K562 (cell line): Measurements from ENCODE around the gene SYNGR4. TPM values are rescaled to one million over a fixed set of nuclear protein-coding genes. Genes with fewer than 3 reads are reported as not detected.

ENCODE experiments used
- CBFA2T3 ChIP-seq: fragments of 450-650 bp; IDR thresholded peaks from 2 replicates; pipeline ENCODE4 v1.6.1; 2017
- CHD1 ChIP-seq: fragments of 200-600 bp; sonication (generic); IDR thresholded peaks from one replicate; pipeline ENCODE4 v1.6.1; 2012; ENCODE audit warnings: mild to moderate bottlenecking, moderate library complexity, low read length, inconsistent platforms
- EHMT2 ChIP-seq: fragments of 450-650 bp; IDR thresholded peaks from 2 replicates; pipeline ENCODE4 v1.6.1; 2018; ENCODE audit warnings: antibody characterized with exemption
- HDAC6 ChIP-seq: IDR thresholded peaks from 2 replicates; pipeline ENCODE4 v1.6.1; 2012; ENCODE audit warnings: low read depth, mild to moderate bottlenecking, control low read depth, inconsistent platforms, low read length, moderate library complexity
- MEIS2 ChIP-seq: fragments of 450-650 bp; IDR thresholded peaks from 2 replicates; pipeline ENCODE4 v1.6.1; 2014; ENCODE audit warnings: mild to moderate bottlenecking; ENCODE audit not compliant: partially characterized antibody
- NONO ChIP-seq, 2 experiments: fragments of 200-400 bp in 1 of 2; fragments of 450-650 bp in 1 of 2; formaldehyde crosslinking in 1 of 2; IDR thresholded peaks; 2 replicates each; pipeline ENCODE4 v1.6.1; 2017; ENCODE audit warnings: low read depth in 2 of 2, mild to moderate bottlenecking in 2 of 2, moderate library complexity in 2 of 2, low read length in 1 of 2
- PREB ChIP-seq: sonication (generic); formaldehyde crosslinking; IDR thresholded peaks from 2 replicates; pipeline ENCODE4 v1.8.1; 2023; ENCODE audit warnings: mild to moderate bottlenecking, missing genetic modification reagents
- SIN3B ChIP-seq: fragments of 450-650 bp; IDR thresholded peaks from 2 replicates; pipeline ENCODE4 v1.6.1; 2017; ENCODE audit warnings: low read depth, mild to moderate bottlenecking, moderate library complexity
- TEAD4 ChIP-seq, 2 experiments: sonication (generic) in 1 of 2; formaldehyde crosslinking in 1 of 2; IDR thresholded peaks; 2 replicates each; pipeline versions ENCODE4 v1.6.1 to v1.8.0; 2012 to 2022; ENCODE audit warnings: borderline replicate concordance in 1 of 2, inconsistent platforms in 1 of 2, low read length in 1 of 2, mild to moderate bottlenecking in 1 of 2, missing genetic modification reagents in 1 of 2
- ZNF197 ChIP-seq: fragments of 200-800 bp; sonication (Bioruptor generic); IDR thresholded peaks from 2 replicates; pipeline ENCODE4 v1.6.1; 2016; ENCODE audit warnings: low read depth, missing genetic modification characterization, missing compliant biosample characterization
- polyA plus RNA-seq, 8 experiments: library from polyadenylated mRNA; depleted of rRNA in 4 of 8; stranded (reverse) in 5 of 8; unstranded in 3 of 8; fragments of >200 nt; fragmentation: Nextera tagmentation in 2 of 8; fragmentation: Illumina TruSeq in 1 of 8; extraction: Ambion mirVana in 2 of 8; extraction: Trizol in 1 of 8; gene quantifications; 2 replicates each; pipeline versions ENCODE4 v1.2.1 to v1.2.3, GENCODE V29; 2011 to 2014; ENCODE audit warnings: inconsistent platforms in 1 of 8, missing spikeins in 1 of 8
- total RNA-seq, 7 experiments: library from RNA; depleted of rRNA in 6 of 7; stranded (reverse); fragments of >200 nt in 6 of 7; fragmentation: Illumina TruSeq in 2 of 7; extraction: Trizol in 2 of 7; gene quantifications; 2 replicates each; pipeline versions ENCODE4 v1.2.1 to v1.2.3, GENCODE V29; 2011 to 2021; ENCODE audit warnings: low replicate concordance in 1 of 7
- TF ChIP-seq, protein P1 (sequence below), 2 experiments: fragments of 450-650 bp; IDR thresholded peaks; 2 replicates each; pipeline ENCODE4 v1.6.1; 2016; ENCODE audit warnings: mild to moderate bottlenecking in 2 of 2, borderline replicate concordance in 1 of 2, low read depth in 1 of 2, moderate library complexity in 1 of 2
- TF ChIP-seq, protein P2 (sequence below): fragments of 450-650 bp; IDR thresholded peaks from one replicate; pipeline ENCODE4 v1.6.1; 2018; ENCODE audit warnings: mild to moderate bottlenecking, moderate library complexity; ENCODE audit not compliant: partially characterized antibody
- TF ChIP-seq, protein P3 (sequence below): fragments of 450-650 bp; IDR thresholded peaks from 2 replicates; pipeline ENCODE4 v1.6.1; 2016; ENCODE audit warnings: low read depth, mild to moderate bottlenecking, moderate library complexity

Gene SYNGR4
- total and polyA plus RNA-seq, 9 of the 15 experiments (the other 6 are each of a cell fraction or from before 2014, with no cell fraction given): 0.07 to 0.14 TPM; not detected in 7

GRCh38 chr19:48321622-48322591 is 42.3 kb upstream of the SYNGR4 start (continued):
- TF ChIP-seq, protein P1, sequence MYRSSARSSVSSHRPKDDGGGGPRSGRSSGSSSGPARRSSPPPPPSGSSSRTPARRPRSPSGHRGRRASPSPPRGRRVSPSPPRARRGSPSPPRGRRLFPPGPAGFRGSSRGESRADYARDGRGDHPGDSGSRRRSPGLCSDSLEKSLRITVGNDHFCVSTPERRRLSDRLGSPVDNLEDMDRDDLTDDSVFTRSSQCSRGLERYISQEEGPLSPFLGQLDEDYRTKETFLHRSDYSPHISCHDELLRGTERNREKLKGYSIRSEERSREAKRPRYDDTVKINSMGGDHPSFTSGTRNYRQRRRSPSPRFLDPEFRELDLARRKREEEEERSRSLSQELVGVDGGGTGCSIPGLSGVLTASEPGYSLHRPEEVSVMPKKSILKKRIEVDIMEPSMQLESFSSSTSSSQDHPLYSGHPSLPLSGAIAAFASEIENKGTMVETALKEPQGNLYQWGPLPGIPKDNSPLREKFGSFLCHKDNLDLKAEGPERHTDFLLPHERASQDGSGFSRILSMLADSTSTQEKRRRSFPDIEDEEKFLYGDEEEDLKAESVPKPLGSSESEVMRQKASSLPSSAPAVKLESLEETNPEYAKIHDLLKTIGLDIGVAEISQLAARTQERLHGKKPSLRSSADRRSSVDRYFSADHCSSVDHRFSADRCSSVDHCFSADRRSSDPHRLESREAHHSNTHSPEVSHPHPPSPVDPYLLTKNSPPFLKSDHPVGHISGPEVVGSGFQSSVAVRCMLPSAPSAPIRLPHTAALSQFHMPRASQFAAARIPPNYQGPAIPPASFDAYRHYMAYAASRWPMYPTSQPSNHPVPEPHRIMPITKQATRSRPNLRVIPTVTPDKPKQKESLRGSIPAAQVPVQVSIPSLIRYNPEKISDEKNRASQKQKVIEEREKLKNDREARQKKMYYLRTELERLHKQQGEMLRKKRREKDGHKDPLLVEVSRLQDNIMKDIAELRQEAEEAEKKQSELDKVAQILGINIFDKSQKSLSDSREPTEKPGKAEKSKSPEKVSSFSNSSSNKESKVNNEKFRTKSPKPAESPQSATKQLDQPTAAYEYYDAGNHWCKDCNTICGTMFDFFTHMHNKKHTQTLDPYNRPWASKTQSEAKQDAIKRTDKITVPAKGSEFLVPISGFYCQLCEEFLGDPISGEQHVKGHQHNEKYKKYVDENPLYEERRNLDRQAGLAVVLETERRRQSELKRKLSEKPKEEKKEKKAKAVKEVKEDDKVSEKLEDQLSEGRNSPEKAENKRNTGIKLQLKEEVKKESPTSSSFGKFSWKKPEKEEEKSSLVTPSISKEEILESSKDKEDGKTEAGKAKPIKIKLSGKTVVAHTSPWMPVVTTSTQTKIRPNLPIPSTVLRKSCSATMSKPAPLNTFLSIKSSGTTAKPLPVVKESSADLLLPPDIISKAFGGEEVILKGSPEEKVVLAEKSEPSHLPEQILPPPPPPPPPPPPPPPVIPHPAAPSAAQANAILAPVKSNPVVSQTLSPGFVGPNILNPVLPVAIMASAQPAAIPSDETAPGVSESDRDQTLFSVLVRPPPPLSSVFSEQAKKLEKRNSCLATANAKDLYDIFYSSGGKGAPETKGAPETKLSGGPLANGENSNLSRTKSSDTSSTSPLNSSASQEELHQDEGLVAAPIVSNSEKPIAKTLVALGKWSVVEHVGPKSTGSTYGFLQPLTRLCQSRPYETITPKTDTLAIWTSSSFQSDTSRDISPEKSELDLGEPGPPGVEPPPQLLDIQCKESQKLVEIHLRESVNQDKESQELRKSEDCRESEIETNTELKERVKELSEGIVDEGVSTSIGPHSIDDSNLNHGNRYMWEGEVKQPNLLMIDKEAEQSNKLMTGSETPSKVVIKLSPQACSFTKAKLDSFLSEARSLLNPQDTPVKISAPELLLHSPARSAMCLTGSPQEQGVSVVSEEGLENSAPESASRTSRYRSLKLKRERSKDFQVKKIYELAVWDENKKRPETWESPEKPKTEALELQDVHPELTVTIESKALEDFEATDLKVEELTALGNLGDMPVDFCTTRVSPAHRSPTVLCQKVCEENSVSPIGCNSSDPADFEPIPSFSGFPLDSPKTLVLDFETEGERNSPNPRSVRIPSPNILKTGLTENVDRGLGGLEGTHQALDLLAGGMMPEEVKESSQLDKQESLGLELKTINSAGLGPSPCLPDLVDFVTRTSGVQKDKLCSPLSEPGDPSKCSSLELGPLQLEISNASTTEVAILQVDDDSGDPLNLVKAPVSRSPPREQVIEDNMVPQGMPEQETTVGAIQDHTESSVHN (IDR thresholded peaks at IDR 0.05; ENCODE audit: borderline replicate concordance in 1 of 2, low read depth in 1 of 2): no peak
- TF ChIP-seq CHD1 (no peak), PREB (CRISPR knock-in tag) (0 out of 2 replicates have a peak, but pooled peaks have one; percentile 70), MEIS2 (peak; percentile 65), TEAD4 (IDR thresholded peaks at IDR 0.05; ENCODE audit: low read length) (peak; percentile 81), TEAD4 (CRISPR knock-in tag; IDR thresholded peaks at IDR 0.05; ENCODE audit: borderline replicate concordance) (no peak), SIN3B (no peak), HDAC6 (no peak), EHMT2 (no peak), ZNF197 (CRISPR knock-in tag) (0 out of 2 replicates have a peak, but pooled peaks have one; percentile 70), CBFA2T3 (peak; percentile 78), NONO (IDR thresholded peaks at IDR 0.05; ENCODE audit: low read depth in 2 of 2, low read length in 1 of 2) (0 out of 4 replicates have a peak, but pooled peaks of 1 of the 2 experiments have one; percentile 57)
- TF ChIP-seq, protein P2, sequence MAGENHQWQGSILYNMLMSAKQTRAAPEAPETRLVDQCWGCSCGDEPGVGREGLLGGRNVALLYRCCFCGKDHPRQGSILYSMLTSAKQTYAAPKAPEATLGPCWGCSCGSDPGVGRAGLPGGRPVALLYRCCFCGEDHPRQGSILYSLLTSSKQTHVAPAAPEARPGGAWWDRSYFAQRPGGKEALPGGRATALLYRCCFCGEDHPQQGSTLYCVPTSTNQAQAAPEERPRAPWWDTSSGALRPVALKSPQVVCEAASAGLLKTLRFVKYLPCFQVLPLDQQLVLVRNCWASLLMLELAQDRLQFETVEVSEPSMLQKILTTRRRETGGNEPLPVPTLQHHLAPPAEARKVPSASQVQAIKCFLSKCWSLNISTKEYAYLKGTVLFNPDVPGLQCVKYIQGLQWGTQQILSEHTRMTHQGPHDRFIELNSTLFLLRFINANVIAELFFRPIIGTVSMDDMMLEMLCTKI: no peak
- TF ChIP-seq, protein P3, sequence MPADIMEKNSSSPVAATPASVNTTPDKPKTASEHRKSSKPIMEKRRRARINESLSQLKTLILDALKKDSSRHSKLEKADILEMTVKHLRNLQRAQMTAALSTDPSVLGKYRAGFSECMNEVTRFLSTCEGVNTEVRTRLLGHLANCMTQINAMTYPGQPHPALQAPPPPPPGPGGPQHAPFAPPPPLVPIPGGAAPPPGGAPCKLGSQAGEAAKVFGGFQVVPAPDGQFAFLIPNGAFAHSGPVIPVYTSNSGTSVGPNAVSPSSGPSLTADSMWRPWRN: peak; percentile 97
